Activated gamma-delta T cell (primary cell): ENCODE data around the gene SELPLG.
"Not testable (repeated sequence)": the region's sequence is repeated elsewhere in the genome, so short reads cannot be mapped to it uniquely, and the experiment has no call there.

Experiments used
- DNase-seq: peaks from one replicate; lab custom pipeline; 2025; lab: John Stamatoyannopoulos, UW

The SELPLG gene

GRCh38 chr12:108604208-108604941 is 29.3 kb downstream of the SELPLG start:
- no peak for DNase-seq

- no peak for DNase-seq
Measured at GRCh38 chr12:108603743-108604142, 30.0 kb downstream of the SELPLG start.

- no peak for DNase-seq
Measured at GRCh38 chr12:108602976-108603704, 30.6 kb downstream of the SELPLG start.

DNA sequence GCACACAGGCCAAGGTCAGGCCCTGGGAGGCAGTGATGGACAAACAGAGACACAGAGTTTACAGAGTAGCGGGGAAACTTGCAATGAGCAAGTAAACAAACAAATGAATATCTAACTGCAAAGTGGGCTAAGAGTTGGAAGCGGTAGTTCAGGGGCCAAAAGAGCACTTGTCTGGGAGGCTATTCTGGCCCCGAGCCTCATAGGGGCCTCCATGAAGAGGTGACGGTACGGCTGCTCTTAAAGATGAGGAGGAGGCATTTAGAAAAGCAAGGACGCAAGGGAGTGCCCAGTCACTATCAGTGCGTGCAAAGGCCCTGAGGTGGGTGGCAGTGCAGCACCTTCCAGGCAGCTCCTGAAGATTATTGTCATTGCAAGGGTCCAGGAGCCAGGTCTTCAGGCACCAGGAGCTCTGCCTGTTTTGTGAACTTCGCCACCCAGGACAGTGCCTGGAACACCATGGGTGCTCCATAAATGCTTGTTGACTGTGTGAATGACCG is 31.4 kb downstream of the SELPLG start:
- DNase-seq: no peak

GRCh38 chr12:108600702-108601007 is 33.0 kb downstream of the SELPLG start:
- DNase-seq: no peak

DNA sequence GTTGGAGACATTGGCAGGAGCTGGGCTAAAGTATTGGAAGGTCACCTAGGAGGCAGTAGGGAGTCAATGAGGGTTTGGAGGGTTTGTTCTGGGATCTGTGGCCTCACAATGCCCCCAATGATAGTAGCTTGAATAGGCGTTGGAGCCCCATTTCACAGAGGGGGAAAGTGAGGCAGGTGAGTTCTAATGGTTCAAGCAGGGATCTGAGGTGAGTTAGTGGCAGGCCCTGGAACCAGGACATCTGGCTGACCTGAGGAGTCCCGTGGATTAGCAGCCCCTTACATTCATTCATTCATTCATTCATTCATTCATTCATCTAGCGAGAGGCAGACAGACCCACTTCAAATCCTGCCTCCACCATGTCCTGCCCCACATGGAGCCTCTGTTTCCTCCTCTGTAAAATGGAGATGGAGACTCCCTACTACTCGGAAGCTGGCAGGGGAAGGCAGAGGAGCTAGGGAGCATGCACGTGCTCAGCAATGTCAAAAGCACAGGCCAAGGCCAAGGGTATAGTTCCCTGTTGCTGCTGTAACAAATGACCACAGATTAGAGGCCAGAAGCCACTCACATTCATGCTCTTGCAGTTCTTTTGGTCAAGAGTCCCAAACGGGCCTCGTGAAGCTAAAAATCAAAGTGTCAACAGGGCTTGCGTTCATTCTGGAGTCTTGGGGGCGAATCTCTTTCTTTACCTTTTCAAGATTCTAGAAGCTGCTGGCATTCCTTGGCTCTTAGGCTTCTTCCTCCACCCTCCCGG is 33.6 kb downstream of the SELPLG start:
- DNase-seq: no peak

- no peak for DNase-seq
Measured at GRCh38 chr12:108599541-108599940, 34.2 kb downstream of the SELPLG start.

DNA sequence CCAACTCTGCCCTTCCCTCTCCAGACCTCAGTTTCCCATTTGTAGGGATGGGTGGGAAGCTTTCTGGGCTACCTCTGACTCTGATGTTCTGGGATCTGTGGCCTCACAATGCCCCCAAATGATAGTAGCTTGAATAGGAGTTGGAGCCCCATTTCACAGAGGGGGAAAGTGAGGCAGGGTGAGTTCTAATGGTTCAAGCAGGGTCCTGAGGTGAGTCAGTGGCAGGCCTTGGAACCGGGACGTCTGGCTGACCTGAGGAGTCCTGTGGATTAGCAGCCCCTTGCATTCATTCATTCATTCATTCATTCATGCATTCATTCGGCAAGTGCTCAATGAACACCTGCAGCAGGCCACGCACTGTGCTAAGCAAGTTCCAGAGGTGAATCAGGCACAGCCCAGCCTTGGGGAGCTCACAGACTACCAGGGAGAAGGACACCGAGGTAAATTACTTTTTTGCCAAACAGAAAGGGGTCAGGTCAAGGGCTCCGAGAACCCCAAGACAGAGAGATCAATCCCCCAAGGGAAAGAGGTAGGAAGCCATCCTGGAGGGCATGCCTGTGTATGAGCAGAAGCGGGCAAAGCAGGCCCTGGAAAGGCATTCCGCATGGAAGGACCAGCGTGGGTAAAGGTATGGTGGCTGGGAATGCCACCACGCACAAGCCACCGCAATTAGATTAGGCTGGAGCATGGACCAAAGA is 35.0 kb downstream of the SELPLG start:
- no peak for DNase-seq

GRCh38 chr12:108597559-108598471 is 35.9 kb downstream of the SELPLG start, which contains the start of gene TMEM119:
TMEM119 (minus strand) TSS chr12:108598084; CDS start chr12:108592383, 5,701 bp downstream.
- no peak for DNase-seq

DNA sequence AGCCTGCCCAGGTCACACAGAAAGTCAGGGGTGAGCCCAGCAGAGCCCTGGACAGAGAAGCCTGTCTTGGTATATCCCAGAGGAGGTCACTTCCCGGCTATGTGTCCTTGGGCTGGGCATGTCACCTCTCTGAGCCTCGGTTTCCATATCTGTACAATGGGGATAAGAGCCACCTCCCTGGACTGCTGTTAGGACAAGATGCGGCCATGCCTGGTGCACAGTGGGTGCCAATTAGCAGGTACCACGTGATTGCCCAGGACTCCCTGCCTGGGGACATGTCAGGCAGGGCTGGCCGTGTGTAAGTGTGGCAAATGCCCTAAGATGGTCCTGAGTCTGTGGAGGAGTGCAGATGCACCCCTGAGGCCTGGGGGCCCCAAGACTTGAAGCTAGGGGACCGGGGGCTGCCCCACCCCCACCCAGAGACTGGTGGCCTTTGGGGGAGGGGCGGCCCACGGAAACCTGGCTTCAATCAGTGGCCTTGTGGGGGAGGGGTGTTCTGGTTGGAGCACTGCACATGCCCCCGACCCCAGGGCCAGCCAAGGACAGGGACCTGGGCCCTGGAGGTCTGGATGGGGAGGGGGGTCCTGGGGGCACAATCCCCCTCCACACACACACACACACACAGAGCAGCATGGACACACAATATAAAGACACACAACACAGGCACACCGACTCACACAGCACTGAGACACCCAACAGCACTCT is 36.7 kb downstream of the SELPLG start:
- no peak for DNase-seq

DNA sequence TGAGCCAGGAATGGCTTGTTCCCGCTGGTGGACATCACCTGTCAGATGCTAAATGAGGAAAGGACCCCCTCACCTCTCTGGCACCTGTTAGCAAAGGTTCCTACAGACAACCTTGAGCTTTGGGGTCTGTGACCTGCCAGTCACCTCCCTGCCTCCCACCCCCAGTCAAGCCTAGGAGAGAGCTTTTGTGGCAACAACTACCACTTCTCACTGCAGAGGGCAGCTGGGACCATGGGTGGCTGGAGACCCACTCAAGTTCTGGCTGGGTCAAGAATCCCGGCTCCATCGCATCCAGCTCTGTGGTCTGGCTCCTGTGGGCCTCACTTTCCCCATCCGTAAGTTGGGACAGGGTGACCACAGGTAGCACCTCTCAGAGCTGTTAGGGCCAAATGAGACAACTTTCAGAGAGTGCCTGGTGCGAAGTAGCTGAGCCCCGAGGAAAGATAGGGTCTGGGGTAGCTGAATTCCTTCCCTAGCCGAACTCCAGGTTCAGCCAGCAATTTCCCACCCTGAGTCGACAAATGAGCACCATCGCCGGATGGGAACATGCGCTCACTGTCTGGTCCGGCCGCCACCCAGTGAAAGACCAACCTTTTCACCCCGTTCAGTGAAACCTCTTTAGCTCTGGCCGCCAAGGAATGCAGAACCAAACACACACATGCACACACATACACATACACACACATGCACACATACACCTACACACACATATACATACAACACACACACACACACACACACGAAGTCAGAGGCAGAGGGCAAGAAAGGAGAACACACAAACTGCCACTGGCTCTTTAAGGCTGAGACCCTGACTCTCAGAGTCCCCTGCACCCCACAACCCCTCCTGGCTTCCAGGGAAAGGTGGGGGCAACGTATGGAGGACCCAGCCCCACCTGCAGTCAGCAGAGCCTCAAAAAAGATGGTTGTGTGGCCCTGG is 37.7 kb downstream of the SELPLG start:
- DNase-seq: no peak

GRCh38 chr12:108594960-108595710 is 38.6 kb downstream of the SELPLG start:
- no peak for DNase-seq

- DNase-seq: no peak
Measured at GRCh38 chr12:108594323-108594903, 39.3 kb downstream of the SELPLG start.

- DNase-seq: no peak
Measured at GRCh38 chr12:108592033-108592909, 41.4 kb downstream of the SELPLG start.

- DNase-seq: no peak
Measured at GRCh38 chr12:108591267-108591980, 42.3 kb downstream of the SELPLG start.

DNA sequence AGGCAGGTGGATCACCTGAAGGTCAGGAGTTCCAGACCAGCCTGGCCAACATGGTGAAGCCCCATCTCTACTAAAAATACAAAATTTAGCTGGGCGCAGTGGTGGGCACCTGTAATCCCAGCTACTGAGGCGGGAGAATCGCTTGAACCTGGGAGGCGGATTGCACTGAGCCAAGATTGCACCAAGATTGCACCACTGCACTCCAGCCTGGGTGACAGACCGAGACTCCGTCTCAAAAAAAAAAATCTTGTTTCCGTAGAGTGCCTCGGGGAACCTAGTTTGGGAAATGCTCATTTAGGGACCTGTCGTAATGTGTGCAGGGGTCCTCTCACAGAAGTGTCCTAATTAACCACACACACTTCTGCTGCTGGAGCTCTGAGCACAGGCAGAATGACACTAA is 43.2 kb downstream of the SELPLG start:
- DNase-seq: not testable (repeated sequence)
